GM12878 (cell line): Measurements from ENCODE around the gene UBE2J2. TPM values are rescaled to one million over a fixed set of nuclear protein-coding genes. Genes with fewer than 3 reads are reported as not detected.

ENCODE experiments used
- ATAC-seq: fragments of 200-7000 bp; cut with Tn5 transposase; 3 replicates; pipeline ENCODE4 v1.9.1; 2020; ENCODE audit warnings: mild to moderate bottlenecking, moderate library complexity
- BruUV-seq: library from RNA; stranded (reverse); fragments of 400-500 nt; replicated peaks from 2 replicates; lab custom pipeline; 2021; lab: Mats Ljungman, UMichigan
- CTCF ChIA-PET: fragments of 300-600 bp; sonication (Branson Sonifier 250); formaldehyde crosslinking; extraction: SDS; loops from one replicate; lab custom pipeline; 2021; ENCODE audit warnings: inconsistent platforms; lab: Yijun Ruan, JAX
- POLR2A ChIA-PET: fragments of 350-600 bp; formaldehyde crosslinking; extraction: SDS; loops from one replicate; lab custom pipeline; 2021; ENCODE audit warnings: inconsistent platforms; lab: Charles Lee
- RAD21 ChIA-PET: fragments of 300-600 bp; sonication (Branson Sonifier 250); formaldehyde crosslinking; loops from one replicate; lab custom pipeline; 2023; ENCODE audit warnings: antibody characterized with exemption; ENCODE audit not compliant: unreplicated experiment; lab: Charles Lee
- SMC1A ChIA-PET: fragments of 300-600 bp; sonication (Branson Sonifier 250); formaldehyde crosslinking; loops from one replicate; lab custom pipeline; 2023; ENCODE audit not compliant: unreplicated experiment, uncharacterized antibody; lab: Charles Lee
- DNase-seq: peaks from one replicate; pipeline ENCODE4 v3.0.0-alpha.2; 2011; ENCODE audit warnings: low read depth, low spot score
- FAIRE-seq: peaks from 3 replicates; lab custom pipeline; 2011; peaks lifted over from hg19 to GRCh38; lab: Jason Lieb, UNC
- H2AFZ ChIP-seq: 2 replicates; pipeline ENCODE4 v1.6.0; 2011; ENCODE audit warnings: low read depth, low read length, control low read depth; ENCODE audit not compliant: control insufficient read depth
- H3K27ac ChIP-seq: 2 replicates; pipeline ENCODE4 v1.5.1; 2011; ENCODE audit warnings: control low read depth; ENCODE audit not compliant: control insufficient read depth, insufficient read depth
- H3K27me3 ChIP-seq, 2 experiments: replicated peaks in 1 of 2; 2 replicates each; pipeline versions ENCODE4 v1.6.0 to v1.6.1; 2011; ENCODE audit warnings: low read length in 1 of 2; ENCODE audit not compliant: control insufficient read depth in 2 of 2, insufficient read depth in 2 of 2
- H3K36me3 ChIP-seq, 2 experiments: 2 replicates each; pipeline ENCODE4 v1.5.1; 2011; ENCODE audit warnings: low read length in 1 of 2; ENCODE audit not compliant: control insufficient read depth in 2 of 2, insufficient read depth in 2 of 2
- H3K4me1 ChIP-seq: 2 replicates; pipeline ENCODE4 v1.6.1; 2011; ENCODE audit warnings: mild to moderate bottlenecking, low read length, moderate library complexity, mixed read lengths; ENCODE audit not compliant: control insufficient read depth, insufficient read depth
- H3K4me2 ChIP-seq: 2 replicates; pipeline ENCODE4 v1.6.0; 2011; ENCODE audit warnings: control low read depth; ENCODE audit not compliant: control insufficient read depth, insufficient read depth
- H3K4me3 ChIP-seq: fragments of 200-600 bp; sonication (generic); 2 replicates; pipeline ENCODE4 v1.5.1; 2016
- H3K79me2 ChIP-seq: 2 replicates; pipeline ENCODE4 v1.6.0; 2011; ENCODE audit warnings: low read length; ENCODE audit not compliant: control insufficient read depth, insufficient read depth
- H3K9ac ChIP-seq: 2 replicates; pipeline ENCODE4 v1.8.0; 2011; ENCODE audit warnings: low read length, control low read depth, mixed read lengths; ENCODE audit not compliant: control insufficient read depth, insufficient read depth
- H3K9me3 ChIP-seq: replicated peaks from 3 replicates; pipeline ENCODE4 v1.5.1; 2011; ENCODE audit warnings: mild to moderate bottlenecking, low read length; ENCODE audit not compliant: control insufficient read depth, insufficient read depth
- H4K20me1 ChIP-seq: 2 replicates; pipeline ENCODE4 v1.6.0; 2011; ENCODE audit not compliant: control insufficient read depth, insufficient read depth
- E2F8 ChIP-seq: fragments of 450-650 bp; IDR thresholded peaks from 2 replicates; pipeline ENCODE4 v1.6.1; 2018; ENCODE audit warnings: mild to moderate bottlenecking, low read depth, moderate library complexity; ENCODE audit not compliant: partially characterized antibody
- MLLT1 ChIP-seq: fragments of 450-650 bp; IDR thresholded peaks from 2 replicates; pipeline ENCODE4 v1.6.1; 2016; ENCODE audit warnings: mild to moderate bottlenecking
- RELA ChIP-seq: fragments of 450-650 bp; IDR thresholded peaks from 2 replicates; pipeline ENCODE4 v1.8.0; 2014; ENCODE audit warnings: borderline replicate concordance; ENCODE audit not compliant: partially characterized antibody
- SRF ChIP-seq, 2 experiments: IDR thresholded peaks; 2 replicates each; pipeline ENCODE4 v1.6.1; 2011; ENCODE audit warnings: low read depth in 2 of 2, low read length in 2 of 2, mild to moderate bottlenecking in 1 of 2, moderate library complexity in 1 of 2
- WGBS: methylation state at CpG from one replicate; pipeline ENCODE4 v1.1.6; 2016; ENCODE audit warnings: low lambda C conversion rate; ENCODE audit not compliant: insufficient replicate concordance, insufficient coverage; ENCODE audit errors: missing lambda C conversion rate; 5-methylcytosine and 5-hydroxymethylcytosine counted together
- in situ Hi-C: fragments of 300-500 bp; cut with MboI; formaldehyde crosslinking; loops from 9 replicates; pipeline ENCODE4 v1.14.3; 2018; ENCODE audit warnings: mixed read lengths
- intact Hi-C: fragments of 100-400 bp; cut with micrococcal nuclease; formaldehyde crosslinking; loops from one replicate; pipeline ENCODE4 v1.14.2; 2022; ENCODE audit not compliant: unreplicated experiment
- polyA plus RNA-seq, 11 experiments: library from polyadenylated mRNA; depleted of rRNA in 4 of 11; unstranded in 6 of 11; stranded (reverse) in 5 of 11; fragments of >200 nt; fragmentation: Nextera tagmentation in 4 of 11; fragmentation: Illumina TruSeq in 1 of 11; extraction: Ambion mirVana in 4 of 11; extraction: Trizol in 1 of 11; gene quantifications; 1 replicate in 1 of 11; 2 replicates in 10 of 11; pipeline versions ENCODE4 v1.2.1 to v1.2.3, GENCODE V29; 2011 to 2016; ENCODE audit warnings: inconsistent platforms in 2 of 11, missing spikeins in 2 of 11, low read depth in 1 of 11
- total RNA-seq, 4 experiments: library from RNA; depleted of rRNA in 3 of 4; stranded (reverse); fragments of >200 nt in 3 of 4; fragmentation: Illumina TruSeq in 1 of 4; extraction: Trizol in 1 of 4; gene quantifications; 2 replicates each; pipeline versions ENCODE4 v1.2.1 to v1.2.3, GENCODE V29; 2013 to 2021

The UBE2J2 gene
- total and polyA plus RNA-seq, 10 of the 15 experiments (the other 5 are each of a cell fraction or from before 2014, with no cell fraction given): 0.72 to 70.5 (median 49.2) TPM

GRCh38 chr1:1218524-1219200 lies 55.0 kb downstream of the UBE2J2 start (continued):
- TF ChIP-seq RELA: no peak

- no peak overlapping the region for H2AFZ ChIP-seq
- no peak overlapping the region for H3K4me3 ChIP-seq
- no peak for FAIRE-seq
- H3K27me3 ChIP-seq: no peaks in the 10 kb centered on the region
- 92% methylated on average over 52 of the region's 52 CpGs for WGBS
- no peak overlapping the region for H3K4me2 ChIP-seq
- ATAC-seq: no peak
- intact Hi-C loops: no loop called here
- peaks cover 26% of the 10 kb centered on the region for H3K4me1 ChIP-seq
- no peaks in the 10 kb centered on the region for H3K79me2 ChIP-seq
- H3K9ac ChIP-seq: no peak overlapping the region
- H3K9me3 ChIP-seq: no peaks in the 10 kb centered on the region; the same call in 2 of the 3 replicates
- ChIA-PET POLR2A (no interaction called here), CTCF (no interaction called here), SMC1A (no interaction called here), RAD21 (no interaction called here)
- TF ChIP-seq MLLT1 (peak; percentile 75), SRF (IDR thresholded peaks at IDR 0.05; ENCODE audit: low read depth in 2 of 2, low read length in 2 of 2) (peak in 1 of 2 experiments; percentile 24; a peak in 1 of 4 replicates), E2F8 (no peak)
- no peak overlapping the region for H3K27ac ChIP-seq
- in situ Hi-C loops: no loop called here
- BruUV-seq: no TSS peak
- H4K20me1 ChIP-seq: no peaks in the 10 kb centered on the region
- peaks cover 6 to 33% of the 10 kb centered on the region in 2 experiments for H3K36me3 ChIP-seq
- DNase-seq: no peak
Measured at GRCh38 chr1:1217621-1218523, 55.8 kb downstream of the UBE2J2 start.
